ENCODE results near the gene KLHDC7A.

- TF ChIP-seq POLR2A (IDR thresholded peaks at IDR 0.05; ENCODE audit: low read length) (no peak), GATA1 (IDR thresholded peaks at IDR 0.05; ENCODE audit: low read depth, low read length) (no peak)
Observed at GRCh38 chr1:18501833-18502232, 21.1 kb downstream of the KLHDC7A start.
